Hepatocyte (in vitro differentiated cells): ENCODE measurements around the gene PSG4. TPM values are rescaled to one million over a fixed set of nuclear protein-coding genes. Genes with fewer than 3 reads are reported as not detected.
"Not testable (repeated sequence)": the region's sequence is repeated elsewhere in the genome, so short reads cannot be mapped to it uniquely, and the experiment has no call there.

Experiments
- DNase-seq: peaks from one replicate; pipeline ENCODE4 v3.0.0-alpha.2; 2016; ENCODE audit warnings: low spot score
- H2AFZ ChIP-seq: fragments of 200-600 bp; sonication (generic); 2 replicates; pipeline ENCODE4 v1.6.0; 2016; ENCODE audit warnings: antibody characterized with exemption, mild to moderate bottlenecking
- H3K27ac ChIP-seq: fragments of 200-600 bp; sonication (generic); 2 replicates; pipeline ENCODE4 v1.5.1; 2016; ENCODE audit warnings: mild to moderate bottlenecking
- H3K27me3 ChIP-seq: fragments of 200-600 bp; sonication (generic); 2 replicates; pipeline ENCODE4 v1.6.1; 2016
- H3K36me3 ChIP-seq: fragments of 200-600 bp; sonication (generic); replicated peaks from 2 replicates; pipeline ENCODE4 v1.5.1; 2016; ENCODE audit warnings: low read depth; ENCODE audit not compliant: insufficient read depth
- H3K4me1 ChIP-seq: fragments of 200-600 bp; sonication (generic); 2 replicates; pipeline ENCODE4 v1.5.1; 2016; ENCODE audit warnings: mild to moderate bottlenecking, moderate library complexity; ENCODE audit not compliant: insufficient read depth
- H3K4me2 ChIP-seq: fragments of 200-600 bp; sonication (generic); 2 replicates; pipeline ENCODE4 v1.6.0; 2016
- H3K4me3 ChIP-seq: fragments of 200-600 bp; sonication (generic); 2 replicates; pipeline ENCODE4 v1.5.1; 2016; ENCODE audit warnings: mild to moderate bottlenecking
- H3K79me2 ChIP-seq: fragments of 200-600 bp; sonication (generic); 2 replicates; pipeline ENCODE4 v1.6.0; 2017; ENCODE audit warnings: mild to moderate bottlenecking
- H3K9me2 ChIP-seq: fragments of 200-600 bp; sonication (generic); replicated peaks from 2 replicates; pipeline ENCODE4 v1.6.0; 2017; ENCODE audit warnings: mild to moderate bottlenecking; ENCODE audit not compliant: insufficient read depth
- H3K9me3 ChIP-seq: fragments of 200-600 bp; sonication (generic); 2 replicates; pipeline ENCODE4 v1.5.1; 2016; ENCODE audit warnings: low read depth, mild to moderate bottlenecking
- H4K20me1 ChIP-seq: fragments of 200-600 bp; sonication (generic); 2 replicates; pipeline ENCODE4 v1.6.0; 2016; ENCODE audit warnings: mild to moderate bottlenecking; ENCODE audit not compliant: insufficient read depth, poor library complexity, severe bottlenecking
- WGBS: methylation state at CpG from one replicate; pipeline ENCODE4 v1.1.6; 2016; ENCODE audit warnings: low lambda C conversion rate; ENCODE audit errors: missing lambda C conversion rate; 5-methylcytosine and 5-hydroxymethylcytosine counted together
- polyA plus RNA-seq: library from polyadenylated mRNA; unstranded; fragments of >200 nt; fragmentation: Nextera tagmentation; extraction: Ambion mirVana; gene quantifications from 2 replicates; pipeline ENCODE4 v1.2.1, GENCODE V29; 2016
- total RNA-seq: library from RNA; depleted of rRNA; stranded (reverse); fragments of >200 nt; gene quantifications from 2 replicates; pipeline ENCODE4 v1.2.3, GENCODE V29; 2014

The PSG4 gene
- total and polyA plus RNA-seq, 2 experiments from 2014 or later, result not detected

- H3K4me3 ChIP-seq, H2AFZ ChIP-seq, DNase-seq, H3K9me3 ChIP-seq, H3K4me2 ChIP-seq, H3K27me3 ChIP-seq, H3K79me2 ChIP-seq, H3K4me1 ChIP-seq, H3K27ac ChIP-seq, H3K36me3 ChIP-seq, H4K20me1 ChIP-seq, H3K9me2 ChIP-seq: not testable (repeated sequence)
- WGBS, result 73% methylated on average over 7 of the region's 7 CpGs
Observed at GRCh38 chr19:43194397-43194796, 11.0 kb downstream of the PSG4 start.

- 54% methylated on average over 4 of the region's 4 CpGs for WGBS
- H3K27me3 ChIP-seq, H4K20me1 ChIP-seq, H3K9me3 ChIP-seq, H2AFZ ChIP-seq, DNase-seq, H3K4me3 ChIP-seq, H3K4me1 ChIP-seq, H3K36me3 ChIP-seq, H3K4me2 ChIP-seq, H3K27ac ChIP-seq, H3K79me2 ChIP-seq, H3K9me2 ChIP-seq: not testable (repeated sequence)
Observed at GRCh38 chr19:43192381-43193155, 12.9 kb downstream of the PSG4 start.

- DNase-seq, H3K4me2 ChIP-seq, H3K27me3 ChIP-seq, H3K9me3 ChIP-seq, H2AFZ ChIP-seq, H4K20me1 ChIP-seq, H3K36me3 ChIP-seq, H3K79me2 ChIP-seq, H3K4me3 ChIP-seq, H3K9me2 ChIP-seq, H3K4me1 ChIP-seq, H3K27ac ChIP-seq: not testable (repeated sequence)
- 52% methylated on average over 9 of the region's 9 CpGs for WGBS
Observed at GRCh38 chr19:43188092-43188491, 17.3 kb downstream of the PSG4 start.

GRCh38 chr19:43186311-43186935 lies 19.0 kb downstream of the PSG4 start, which contains the start of gene PSG5:
Gene PSG5, minus strand, starts transcription at chr19:43186536. Its CDS starts 131 bp downstream, at chr19:43186405.
- 69% methylated on average over 7 of the region's 7 CpGs for WGBS
- H4K20me1 ChIP-seq, H3K27me3 ChIP-seq, H3K4me2 ChIP-seq, H2AFZ ChIP-seq, DNase-seq, H3K9me2 ChIP-seq, H3K9me3 ChIP-seq, H3K27ac ChIP-seq, H3K36me3 ChIP-seq, H3K4me3 ChIP-seq, H3K79me2 ChIP-seq, H3K4me1 ChIP-seq: not testable (repeated sequence)

- 43% methylated on average over 4 of the region's 4 CpGs for WGBS
- H3K4me1 ChIP-seq, H3K4me2 ChIP-seq, H4K20me1 ChIP-seq, H3K79me2 ChIP-seq, H3K4me3 ChIP-seq, H3K36me3 ChIP-seq, H3K27ac ChIP-seq, DNase-seq, H3K9me3 ChIP-seq, H3K9me2 ChIP-seq, H2AFZ ChIP-seq, H3K27me3 ChIP-seq: not testable (repeated sequence)
Observed at GRCh38 chr19:43181869-43182771, 23.3 kb downstream of the PSG4 start.

GRCh38 chr19:43179569-43180147 lies 25.8 kb downstream of the PSG4 start:
- not testable (repeated sequence) for H3K4me2 ChIP-seq, H3K9me2 ChIP-seq, H3K36me3 ChIP-seq, H3K4me3 ChIP-seq, H3K4me1 ChIP-seq, H3K27me3 ChIP-seq, DNase-seq, H3K27ac ChIP-seq, H3K79me2 ChIP-seq, H2AFZ ChIP-seq, H4K20me1 ChIP-seq, H3K9me3 ChIP-seq
- WGBS, result 24% methylated on average over 1 of the region's 1 CpG

GRCh38 chr19:43178577-43178976 lies 26.9 kb downstream of the PSG4 start:
- DNase-seq, H3K27me3 ChIP-seq, H4K20me1 ChIP-seq, H3K4me1 ChIP-seq, H3K4me3 ChIP-seq, H2AFZ ChIP-seq, H3K4me2 ChIP-seq, H3K9me3 ChIP-seq, H3K79me2 ChIP-seq, H3K9me2 ChIP-seq, H3K27ac ChIP-seq, H3K36me3 ChIP-seq: not testable (repeated sequence)
- WGBS, result 75% methylated on average over 3 of the region's 3 CpGs

- not testable (repeated sequence) for H3K9me3 ChIP-seq, H4K20me1 ChIP-seq, H3K4me2 ChIP-seq, H3K4me3 ChIP-seq, H3K4me1 ChIP-seq, H3K36me3 ChIP-seq, H3K27me3 ChIP-seq, H3K79me2 ChIP-seq, DNase-seq, H2AFZ ChIP-seq, H3K9me2 ChIP-seq, H3K27ac ChIP-seq
- 61% methylated on average over 3 of the region's 3 CpGs for whole genome bisulfite sequencing
Observed at GRCh38 chr19:43165906-43166305, 39.5 kb downstream of the PSG4 start.
